Measurements from ENCODE around the gene SAMD3. TPM values are rescaled to one million over a fixed set of nuclear protein-coding genes. Genes with fewer than 3 reads are reported as not detected.

The SAMD3 gene
- total and polyA plus RNA-seq, 2 donors (not counting 3 experiments of a cell fraction or from before 2014, with no cell fraction given), result not detected

DNA sequence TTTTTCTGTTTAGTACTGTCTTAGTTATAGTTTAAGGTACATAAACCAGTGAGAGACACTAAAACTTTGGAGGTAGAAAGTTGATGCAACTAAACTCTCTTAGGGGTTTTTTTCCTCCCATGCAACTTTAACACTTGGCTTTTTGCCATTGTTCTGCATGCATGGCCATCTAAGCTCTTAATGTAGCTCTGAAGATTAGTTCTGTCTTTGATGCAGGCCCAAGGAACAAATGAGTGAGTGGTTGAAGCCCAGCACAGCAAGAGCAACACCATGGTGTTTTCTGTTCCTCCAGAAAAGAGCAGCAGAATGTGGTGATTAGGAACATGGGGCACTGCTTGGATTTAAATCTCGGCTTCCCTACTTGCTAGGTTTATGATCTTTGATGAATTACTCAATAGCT is 115.0 kb downstream of the SAMD3 start:
- Histone ChIP-seq H2AFZ (ENCODE audit: low read depth, low read length) (no peak overlapping the region), H3K27ac (ENCODE audit: insufficient read depth, low read depth, low read length) (no peak overlapping the region), H3K9me3 (replicated peaks; ENCODE audit: control insufficient read depth, insufficient read depth, low read length) (no peaks in the 10 kb centered on the region), H3K4me1 (ENCODE audit: control insufficient read depth, extremely low read depth, insufficient read depth, low read length) (no peaks in the 10 kb centered on the region), H3K9ac (replicated peaks; ENCODE audit: extremely low read depth, insufficient read depth, low read length) (no peak overlapping the region), H3K79me2 (ENCODE audit: control insufficient read depth, insufficient read depth, low read length) (peaks cover 2% of the 10 kb centered on the region), H3K27me3 (ENCODE audit: control insufficient read depth in 2 of 2, insufficient read depth in 2 of 2, low read length in 2 of 2) (no peaks in the 10 kb centered on the region), H3K36me3 (ENCODE audit: control insufficient read depth in 2 of 2, extremely low read depth in 1 of 2, insufficient read depth in 2 of 2, low read length in 2 of 2) (peaks cover 2 to 16% of the 10 kb centered on the region in 2 experiments), H3K4me3 (replicated peaks in 1 of 3; ENCODE audit: insufficient read depth in 1 of 3, low read depth in 1 of 3, low read length in 3 of 3) (no peak overlapping the region), H3K9me1 (replicated peaks; ENCODE audit: control insufficient read depth, extremely low read depth, insufficient read depth, low read length) (no peaks in the 10 kb centered on the region), H4K20me1 (replicated peaks; ENCODE audit: control insufficient read depth, extremely low read depth, insufficient read depth, low read length) (no peaks in the 10 kb centered on the region), H3K4me2 (ENCODE audit: insufficient read depth, low read length) (no peak overlapping the region)
- FAIRE-seq (no peak), DNase-seq (ENCODE audit: low read depth, low spot score) (no peak)
- POLR2A ChIA-PET, result interaction anchor here (0.7 kb wide), 1 partner anchor 22 kb away, joined by 8 read pairs; no protein-coding TSS in a partner anchor
- CTCF ChIA-PET, result no interaction called here
- dilution Hi-C loops (cut with MboI; ENCODE audit: extremely low pct_ligation_motif_present, low sequenced_read_pairs) (no loop called here), intact Hi-C loops (cut with micrococcal nuclease) (no loop called here)
- TF ChIP-seq POLR2A (IDR thresholded peaks at IDR 0.05; ENCODE audit: low read depth, low read length) (no peak), EZH2 (IDR thresholded peaks at IDR 0.05; ENCODE audit: borderline replicate concordance, low read depth, low read length, severe bottlenecking) (no peak), MYC (IDR thresholded peaks at IDR 0.05; ENCODE audit: low read depth, low read length) (no peak), GATA2 (IDR thresholded peaks at IDR 0.05; ENCODE audit: insufficient read depth, insufficient read length, low read depth, low read length) (no peak)
- TF ChIP-seq, protein P1, sequence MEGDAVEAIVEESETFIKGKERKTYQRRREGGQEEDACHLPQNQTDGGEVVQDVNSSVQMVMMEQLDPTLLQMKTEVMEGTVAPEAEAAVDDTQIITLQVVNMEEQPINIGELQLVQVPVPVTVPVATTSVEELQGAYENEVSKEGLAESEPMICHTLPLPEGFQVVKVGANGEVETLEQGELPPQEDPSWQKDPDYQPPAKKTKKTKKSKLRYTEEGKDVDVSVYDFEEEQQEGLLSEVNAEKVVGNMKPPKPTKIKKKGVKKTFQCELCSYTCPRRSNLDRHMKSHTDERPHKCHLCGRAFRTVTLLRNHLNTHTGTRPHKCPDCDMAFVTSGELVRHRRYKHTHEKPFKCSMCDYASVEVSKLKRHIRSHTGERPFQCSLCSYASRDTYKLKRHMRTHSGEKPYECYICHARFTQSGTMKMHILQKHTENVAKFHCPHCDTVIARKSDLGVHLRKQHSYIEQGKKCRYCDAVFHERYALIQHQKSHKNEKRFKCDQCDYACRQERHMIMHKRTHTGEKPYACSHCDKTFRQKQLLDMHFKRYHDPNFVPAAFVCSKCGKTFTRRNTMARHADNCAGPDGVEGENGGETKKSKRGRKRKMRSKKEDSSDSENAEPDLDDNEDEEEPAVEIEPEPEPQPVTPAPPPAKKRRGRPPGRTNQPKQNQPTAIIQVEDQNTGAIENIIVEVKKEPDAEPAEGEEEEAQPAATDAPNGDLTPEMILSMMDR (IDR thresholded peaks at IDR 0.05; ENCODE audit: extremely low read depth in 1 of 2, insufficient read depth in 1 of 2, low read depth in 1 of 2, low read length in 2 of 2), result no peak
- no TSS peak for BruUV-seq (replicated peaks)

DNA sequence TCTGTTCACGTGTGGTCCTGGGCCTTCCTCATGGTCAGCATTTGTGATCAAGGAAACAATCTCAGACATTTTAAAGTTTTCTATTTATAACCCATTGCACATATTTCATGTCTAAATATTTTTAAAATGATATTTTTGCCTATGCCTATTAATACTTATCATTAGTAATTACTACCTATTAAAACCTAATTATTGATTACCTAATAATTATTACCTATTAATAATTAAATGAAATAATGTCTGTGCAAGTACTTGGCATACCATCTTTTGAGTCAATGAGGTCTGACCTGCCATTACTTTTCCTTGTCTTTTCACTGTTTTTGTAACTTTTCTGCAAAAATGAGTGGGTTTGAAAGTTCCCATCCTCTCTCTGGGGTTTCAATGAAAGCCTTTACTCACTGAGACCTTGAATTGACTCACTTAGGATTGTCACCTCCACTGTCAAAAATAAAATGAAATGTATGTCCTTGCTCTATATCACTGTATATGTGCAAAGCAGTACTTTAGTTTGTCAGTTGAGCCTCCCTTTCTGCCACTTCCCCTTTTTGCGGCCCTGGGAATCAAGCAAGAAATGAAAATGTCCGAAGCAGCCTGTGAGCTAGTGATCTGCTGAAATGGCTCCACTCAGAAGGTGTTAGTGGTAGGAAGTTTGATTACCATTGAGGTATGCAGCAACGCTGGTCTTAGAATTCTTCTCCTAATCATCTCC is 116.6 kb downstream of the SAMD3 start:
- Histone ChIP-seq H3K4me2 (ENCODE audit: insufficient read depth, low read length) (no peak overlapping the region), H3K27ac (ENCODE audit: insufficient read depth, low read depth, low read length) (no peak overlapping the region), H3K4me3 (replicated peaks in 1 of 3; ENCODE audit: insufficient read depth in 1 of 3, low read depth in 1 of 3, low read length in 3 of 3) (no peak overlapping the region), H3K4me1 (ENCODE audit: control insufficient read depth, extremely low read depth, insufficient read depth, low read length) (no peaks in the 10 kb centered on the region), H3K36me3 (ENCODE audit: control insufficient read depth in 2 of 2, extremely low read depth in 1 of 2, insufficient read depth in 2 of 2, low read length in 2 of 2) (peaks cover 4 to 23% of the 10 kb centered on the region in 2 experiments), H3K9me1 (replicated peaks; ENCODE audit: control insufficient read depth, extremely low read depth, insufficient read depth, low read length) (no peaks in the 10 kb centered on the region), H4K20me1 (replicated peaks; ENCODE audit: control insufficient read depth, extremely low read depth, insufficient read depth, low read length) (no peaks in the 10 kb centered on the region), H3K9me3 (replicated peaks; ENCODE audit: control insufficient read depth, insufficient read depth, low read length) (no peaks in the 10 kb centered on the region), H2AFZ (ENCODE audit: low read depth, low read length) (no peak overlapping the region), H3K27me3 (ENCODE audit: control insufficient read depth in 2 of 2, insufficient read depth in 2 of 2, low read length in 2 of 2) (no peaks in the 10 kb centered on the region), H3K9ac (replicated peaks; ENCODE audit: extremely low read depth, insufficient read depth, low read length) (no peak overlapping the region), H3K79me2 (ENCODE audit: control insufficient read depth, insufficient read depth, low read length) (peaks cover 2% of the 10 kb centered on the region)
- ChIA-PET POLR2A (no interaction called here), CTCF (no interaction called here)
- BruUV-seq (replicated peaks), result no TSS peak
- intact Hi-C loops (cut with micrococcal nuclease) (no loop called here), dilution Hi-C loops (cut with MboI; ENCODE audit: extremely low pct_ligation_motif_present, low sequenced_read_pairs) (no loop called here)
- TF ChIP-seq FOS (IDR thresholded peaks at IDR 0.05; ENCODE audit: borderline replicate concordance, insufficient read depth, low read length) (no peak), EZH2 (IDR thresholded peaks at IDR 0.05; ENCODE audit: borderline replicate concordance, low read depth, low read length, severe bottlenecking) (no peak), POLR2AphosphoS5 (IDR thresholded peaks at IDR 0.05; ENCODE audit: insufficient read depth, low read depth, low read length) (no peak), GATA2 (IDR thresholded peaks at IDR 0.05; ENCODE audit: insufficient read depth, insufficient read length, low read depth, low read length) (no peak)
- TF ChIP-seq, protein P2, sequence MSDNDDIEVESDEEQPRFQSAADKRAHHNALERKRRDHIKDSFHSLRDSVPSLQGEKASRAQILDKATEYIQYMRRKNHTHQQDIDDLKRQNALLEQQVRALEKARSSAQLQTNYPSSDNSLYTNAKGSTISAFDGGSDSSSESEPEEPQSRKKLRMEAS (IDR thresholded peaks at IDR 0.05; ENCODE audit: insufficient read depth, insufficient read length), result no peak
- TF ChIP-seq, protein P1 (IDR thresholded peaks at IDR 0.05; ENCODE audit: extremely low read depth in 1 of 2, insufficient read depth in 1 of 2, low read depth in 1 of 2, low read length in 2 of 2), result no peak
- DNase-seq (ENCODE audit: low read depth, low spot score), result no peak
- FAIRE-seq, result no peak

All from endothelial cell of umbilical vein (primary cell).